Osteoblast (primary cell): ENCODE measurements around the gene NOSIP. TPM values are rescaled to one million over a fixed set of nuclear protein-coding genes. Genes with fewer than 3 reads are reported as not detected.
A peak's percentile ranks its signal among the peaks of the same experiment; 100 is the strongest.

ENCODE experiments used
- DNase-seq: peaks from one replicate; pipeline ENCODE4 v3.0.0; 2011; ENCODE audit warnings: low spot score, mixed read lengths; ENCODE audit not compliant: insufficient read length; ENCODE audit errors: missing footprints
- H2AFZ ChIP-seq: 2 replicates; pipeline ENCODE4 v1.6.0; 2011; ENCODE audit warnings: mild to moderate bottlenecking, low read length
- H3K27ac ChIP-seq: 2 replicates; pipeline ENCODE4 v1.5.1; 2011; ENCODE audit warnings: mild to moderate bottlenecking, low read depth, low read length, moderate library complexity
- H3K27me3 ChIP-seq: 2 replicates; pipeline ENCODE4 v1.6.0; 2012; ENCODE audit warnings: mild to moderate bottlenecking, control low read depth, inconsistent platforms, low read length, moderate library complexity; ENCODE audit not compliant: insufficient read depth
- H3K36me3 ChIP-seq: 2 replicates; pipeline ENCODE4 v1.5.1; 2011; ENCODE audit warnings: mild to moderate bottlenecking, low read length, control low read depth, moderate library complexity; ENCODE audit not compliant: insufficient read depth
- H3K4me1 ChIP-seq: 2 replicates; pipeline ENCODE4 v1.5.1; 2011; ENCODE audit warnings: mild to moderate bottlenecking, low read length, control low read depth, moderate library complexity; ENCODE audit not compliant: insufficient read depth
- H3K4me2 ChIP-seq: 2 replicates; pipeline ENCODE4 v1.6.0; 2011; ENCODE audit warnings: mild to moderate bottlenecking, low read length; ENCODE audit not compliant: insufficient read depth
- H3K4me3 ChIP-seq: fragments of 200-600 bp; sonication (generic); 3 replicates; pipeline ENCODE4 v1.5.1; 2012; ENCODE audit warnings: mild to moderate bottlenecking, low read length, inconsistent platforms; ENCODE audit not compliant: insufficient read depth
- H3K79me2 ChIP-seq: 2 replicates; pipeline ENCODE4 v1.6.0; 2012; ENCODE audit warnings: mild to moderate bottlenecking, low read length, control low read depth, inconsistent platforms; ENCODE audit not compliant: insufficient read depth
- H3K9me3 ChIP-seq: 2 replicates; pipeline ENCODE4 v1.5.1; 2011; ENCODE audit warnings: low read depth, low read length, control low read depth
- H4K20me1 ChIP-seq: 2 replicates; pipeline ENCODE4 v1.6.0; 2012; ENCODE audit warnings: mild to moderate bottlenecking, low read length, control low read depth; ENCODE audit not compliant: insufficient read depth
- CTCF ChIP-seq: IDR thresholded peaks from 2 replicates; pipeline ENCODE4 v1.5.1; 2011; ENCODE audit warnings: mild to moderate bottlenecking, low read depth, low read length, moderate library complexity; ENCODE audit errors: extremely low read depth
- total RNA-seq: library from RNA; depleted of rRNA; stranded (reverse); fragments of >200 nt; gene quantifications from 2 replicates; pipeline ENCODE4 v1.2.3, GENCODE V29; 2012

Gene NOSIP
- total RNA-seq, 1 donor, result 68.0 TPM

GRCh38 chr19:49559443-49559842 lies 20.9 kb downstream of the NOSIP start:
- no peak overlapping the region for H3K27ac ChIP-seq
- no peaks in the 10 kb centered on the region for H3K4me1 ChIP-seq
- peaks cover 29% of the 10 kb centered on the region for H4K20me1 ChIP-seq
- H3K79me2 ChIP-seq, result peaks cover 25% of the 10 kb centered on the region
- no peak for TF ChIP-seq CTCF
- no peak overlapping the region for H3K4me3 ChIP-seq
- no peaks in the 10 kb centered on the region for H3K9me3 ChIP-seq
- H3K4me2 ChIP-seq, result no peak overlapping the region
- peaks cover 45% of the 10 kb centered on the region for H3K36me3 ChIP-seq
- peak; percentile 52 for DNase-seq
- no peak overlapping the region for H2AFZ ChIP-seq
- H3K27me3 ChIP-seq, result no peaks in the 10 kb centered on the region

GRCh38 chr19:49558591-49558990 lies 21.8 kb downstream of the NOSIP start:
- TF ChIP-seq CTCF, result no peak

GRCh38 chr19:49557641-49558325 lies 22.6 kb downstream of the NOSIP start:
- no peak overlapping the region for H3K27ac ChIP-seq
- H3K27me3 ChIP-seq, result no peaks in the 10 kb centered on the region
- no peak for TF ChIP-seq CTCF
- H2AFZ ChIP-seq, result no peak overlapping the region
- peaks cover 9% of the 10 kb centered on the region for H3K4me1 ChIP-seq
- peaks cover 27% of the 10 kb centered on the region for H4K20me1 ChIP-seq
- H3K79me2 ChIP-seq, result peaks cover 14% of the 10 kb centered on the region
- H3K36me3 ChIP-seq, result peaks cover 46% of the 10 kb centered on the region
- H3K4me2 ChIP-seq, result no peak overlapping the region
- H3K4me3 ChIP-seq, result no peak overlapping the region
- peak; percentile 56 for DNase-seq
- H3K9me3 ChIP-seq, result no peaks in the 10 kb centered on the region

More at GRCh38 chr19:49558591-49558990, 21.8 kb downstream of the NOSIP start:
- no peak overlapping the region for H3K4me3 ChIP-seq
- H3K27ac ChIP-seq, result no peak overlapping the region
- no peaks in the 10 kb centered on the region for H3K9me3 ChIP-seq
- peaks cover 18% of the 10 kb centered on the region for H3K79me2 ChIP-seq
- no peak overlapping the region for H2AFZ ChIP-seq
- peaks cover 29% of the 10 kb centered on the region for H4K20me1 ChIP-seq
- peak; percentile 65 for DNase-seq
- peaks cover 45% of the 10 kb centered on the region for H3K36me3 ChIP-seq
- peaks cover 6% of the 10 kb centered on the region for H3K4me1 ChIP-seq
- H3K27me3 ChIP-seq, result no peaks in the 10 kb centered on the region
- no peak overlapping the region for H3K4me2 ChIP-seq

GRCh38 chr19:49556412-49557398 lies 23.7 kb downstream of the NOSIP start:
- H3K27ac ChIP-seq, result no peak overlapping the region
- H3K36me3 ChIP-seq, result peaks cover 48% of the 10 kb centered on the region
- peaks cover 13% of the 10 kb centered on the region for H3K79me2 ChIP-seq
- H3K27me3 ChIP-seq, result no peaks in the 10 kb centered on the region
- DNase-seq, result peak; percentile 36
- H3K9me3 ChIP-seq, result no peaks in the 10 kb centered on the region
- peaks cover 26% of the 10 kb centered on the region for H4K20me1 ChIP-seq
- TF ChIP-seq CTCF, result no peak
- no peak overlapping the region for H3K4me3 ChIP-seq
- H3K4me1 ChIP-seq, result peaks cover 9% of the 10 kb centered on the region
- H2AFZ ChIP-seq, result no peak overlapping the region
- H3K4me2 ChIP-seq, result no peak overlapping the region
